Measurements from ENCODE around the gene RAPGEF5.

DNA sequence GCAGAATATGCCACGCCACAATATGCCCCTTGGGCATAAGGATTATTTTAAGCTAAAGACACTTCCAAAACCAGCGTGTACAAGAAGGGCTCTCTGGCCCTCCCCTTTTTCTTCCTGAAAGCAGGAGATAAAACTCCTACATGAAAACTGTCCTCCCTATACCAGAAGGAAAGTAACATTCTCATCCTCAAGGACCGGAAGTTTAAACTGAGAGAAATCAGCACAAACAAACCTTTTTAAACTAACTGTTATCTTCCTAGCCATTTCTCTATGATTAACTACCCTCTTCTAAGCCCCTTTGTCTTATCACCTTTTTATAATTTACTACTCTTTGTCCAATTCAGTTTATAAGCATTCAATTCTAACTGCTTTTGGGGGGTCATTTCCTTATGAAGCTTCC, 16.4 kb upstream of the RAPGEF5 start:
- TF ChIP-seq, protein P1, sequence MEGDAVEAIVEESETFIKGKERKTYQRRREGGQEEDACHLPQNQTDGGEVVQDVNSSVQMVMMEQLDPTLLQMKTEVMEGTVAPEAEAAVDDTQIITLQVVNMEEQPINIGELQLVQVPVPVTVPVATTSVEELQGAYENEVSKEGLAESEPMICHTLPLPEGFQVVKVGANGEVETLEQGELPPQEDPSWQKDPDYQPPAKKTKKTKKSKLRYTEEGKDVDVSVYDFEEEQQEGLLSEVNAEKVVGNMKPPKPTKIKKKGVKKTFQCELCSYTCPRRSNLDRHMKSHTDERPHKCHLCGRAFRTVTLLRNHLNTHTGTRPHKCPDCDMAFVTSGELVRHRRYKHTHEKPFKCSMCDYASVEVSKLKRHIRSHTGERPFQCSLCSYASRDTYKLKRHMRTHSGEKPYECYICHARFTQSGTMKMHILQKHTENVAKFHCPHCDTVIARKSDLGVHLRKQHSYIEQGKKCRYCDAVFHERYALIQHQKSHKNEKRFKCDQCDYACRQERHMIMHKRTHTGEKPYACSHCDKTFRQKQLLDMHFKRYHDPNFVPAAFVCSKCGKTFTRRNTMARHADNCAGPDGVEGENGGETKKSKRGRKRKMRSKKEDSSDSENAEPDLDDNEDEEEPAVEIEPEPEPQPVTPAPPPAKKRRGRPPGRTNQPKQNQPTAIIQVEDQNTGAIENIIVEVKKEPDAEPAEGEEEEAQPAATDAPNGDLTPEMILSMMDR (conservative IDR thresholded peaks at IDR 0.05 in 1 of 2, IDR thresholded peaks at IDR 0.05 in 1 of 2; ENCODE audit: extremely low read depth in 1 of 2, insufficient read depth in 1 of 2, low read depth in 1 of 2, low read length in 2 of 2), result no peak
- TF ChIP-seq EZH2 (IDR thresholded peaks at IDR 0.05; ENCODE audit: borderline replicate concordance, low read length), result no peak
